NB4 (cell line): Measurements from ENCODE around the gene P2RY8.

Experiments
- POLR2A ChIP-seq: IDR thresholded peaks from 2 replicates; pipeline ENCODE4 v1.6.1; 2011; ENCODE audit warnings: mild to moderate bottlenecking; ENCODE audit not compliant: insufficient read length; ENCODE audit errors: extremely low read depth
- TF ChIP-seq, protein P1 (sequence below): IDR thresholded peaks from one replicate; pipeline ENCODE4 v1.5.1; 2012; ENCODE audit warnings: low read depth, low read length
- TF ChIP-seq, protein P2 (sequence below): IDR thresholded peaks from 2 replicates; pipeline ENCODE4 v1.6.1; 2011; ENCODE audit warnings: low read depth, low read length

DNA sequence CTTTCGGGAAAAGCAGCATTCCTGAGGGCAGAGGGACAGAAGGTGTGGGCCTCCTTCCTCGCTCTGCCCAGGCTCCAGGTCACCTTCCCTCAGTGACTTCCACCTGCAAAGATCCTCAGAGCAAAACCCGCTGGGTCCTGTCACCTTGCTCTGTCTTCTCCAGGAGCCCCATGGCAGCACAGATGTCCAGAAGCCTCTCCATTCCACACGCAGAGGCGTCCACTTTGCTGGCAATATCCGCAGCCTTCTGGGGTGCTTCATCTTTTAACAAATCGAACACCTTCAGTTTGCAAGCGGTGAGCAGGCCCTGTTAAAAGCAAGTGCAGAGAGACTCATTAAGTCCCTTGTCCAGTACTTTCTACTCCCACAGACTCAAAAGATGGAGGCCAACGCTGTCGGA, 111.6 kb downstream of the P2RY8 start:
- no peak for TF ChIP-seq POLR2A
- TF ChIP-seq, protein P1, sequence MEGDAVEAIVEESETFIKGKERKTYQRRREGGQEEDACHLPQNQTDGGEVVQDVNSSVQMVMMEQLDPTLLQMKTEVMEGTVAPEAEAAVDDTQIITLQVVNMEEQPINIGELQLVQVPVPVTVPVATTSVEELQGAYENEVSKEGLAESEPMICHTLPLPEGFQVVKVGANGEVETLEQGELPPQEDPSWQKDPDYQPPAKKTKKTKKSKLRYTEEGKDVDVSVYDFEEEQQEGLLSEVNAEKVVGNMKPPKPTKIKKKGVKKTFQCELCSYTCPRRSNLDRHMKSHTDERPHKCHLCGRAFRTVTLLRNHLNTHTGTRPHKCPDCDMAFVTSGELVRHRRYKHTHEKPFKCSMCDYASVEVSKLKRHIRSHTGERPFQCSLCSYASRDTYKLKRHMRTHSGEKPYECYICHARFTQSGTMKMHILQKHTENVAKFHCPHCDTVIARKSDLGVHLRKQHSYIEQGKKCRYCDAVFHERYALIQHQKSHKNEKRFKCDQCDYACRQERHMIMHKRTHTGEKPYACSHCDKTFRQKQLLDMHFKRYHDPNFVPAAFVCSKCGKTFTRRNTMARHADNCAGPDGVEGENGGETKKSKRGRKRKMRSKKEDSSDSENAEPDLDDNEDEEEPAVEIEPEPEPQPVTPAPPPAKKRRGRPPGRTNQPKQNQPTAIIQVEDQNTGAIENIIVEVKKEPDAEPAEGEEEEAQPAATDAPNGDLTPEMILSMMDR, result no peak
- TF ChIP-seq, protein P2, sequence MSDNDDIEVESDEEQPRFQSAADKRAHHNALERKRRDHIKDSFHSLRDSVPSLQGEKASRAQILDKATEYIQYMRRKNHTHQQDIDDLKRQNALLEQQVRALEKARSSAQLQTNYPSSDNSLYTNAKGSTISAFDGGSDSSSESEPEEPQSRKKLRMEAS, result no peak
